Measurements from ENCODE around the gene TRIP6.

DNA sequence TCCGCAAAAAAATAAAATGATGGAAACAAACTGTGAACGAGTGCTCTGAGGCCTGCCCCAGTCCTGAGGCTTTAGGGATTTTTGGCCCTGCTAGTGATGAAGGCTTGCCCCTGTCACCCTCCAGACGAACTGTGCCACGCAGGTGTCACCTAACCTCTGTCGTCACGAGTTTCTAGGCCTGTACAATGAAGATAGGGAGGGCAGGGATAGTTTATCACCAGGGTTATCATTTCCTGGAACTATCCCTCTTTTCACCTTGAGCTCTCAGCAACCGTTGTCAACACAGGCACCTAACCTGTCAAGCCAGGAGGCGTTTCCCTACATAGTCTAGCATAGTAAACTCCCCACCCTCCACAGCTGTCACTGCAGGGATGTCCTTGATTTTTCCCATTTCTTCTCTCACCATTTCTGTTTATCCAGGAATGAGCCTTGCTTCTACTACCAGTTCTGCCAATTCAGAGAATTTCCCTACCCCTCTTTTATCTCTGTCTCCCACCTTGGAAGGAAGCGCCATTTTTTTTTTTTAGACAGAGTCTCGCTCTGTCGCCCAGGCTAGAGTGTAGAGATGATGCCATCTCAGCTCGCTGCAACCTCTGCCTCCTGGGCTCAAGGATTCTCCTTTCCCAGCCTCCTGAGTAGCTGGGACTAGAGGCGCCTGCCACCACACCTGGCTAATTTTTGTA lies 30.7 kb downstream of the TRIP6 start:
- no peak for TF ChIP-seq POLR2AphosphoS5 (IDR thresholded peaks at IDR 0.05; ENCODE audit: low read depth, low read length)
- TF ChIP-seq, protein P1, sequence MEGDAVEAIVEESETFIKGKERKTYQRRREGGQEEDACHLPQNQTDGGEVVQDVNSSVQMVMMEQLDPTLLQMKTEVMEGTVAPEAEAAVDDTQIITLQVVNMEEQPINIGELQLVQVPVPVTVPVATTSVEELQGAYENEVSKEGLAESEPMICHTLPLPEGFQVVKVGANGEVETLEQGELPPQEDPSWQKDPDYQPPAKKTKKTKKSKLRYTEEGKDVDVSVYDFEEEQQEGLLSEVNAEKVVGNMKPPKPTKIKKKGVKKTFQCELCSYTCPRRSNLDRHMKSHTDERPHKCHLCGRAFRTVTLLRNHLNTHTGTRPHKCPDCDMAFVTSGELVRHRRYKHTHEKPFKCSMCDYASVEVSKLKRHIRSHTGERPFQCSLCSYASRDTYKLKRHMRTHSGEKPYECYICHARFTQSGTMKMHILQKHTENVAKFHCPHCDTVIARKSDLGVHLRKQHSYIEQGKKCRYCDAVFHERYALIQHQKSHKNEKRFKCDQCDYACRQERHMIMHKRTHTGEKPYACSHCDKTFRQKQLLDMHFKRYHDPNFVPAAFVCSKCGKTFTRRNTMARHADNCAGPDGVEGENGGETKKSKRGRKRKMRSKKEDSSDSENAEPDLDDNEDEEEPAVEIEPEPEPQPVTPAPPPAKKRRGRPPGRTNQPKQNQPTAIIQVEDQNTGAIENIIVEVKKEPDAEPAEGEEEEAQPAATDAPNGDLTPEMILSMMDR (IDR thresholded peaks at IDR 0.05): no peak
- TF ChIP-seq, protein P2, sequence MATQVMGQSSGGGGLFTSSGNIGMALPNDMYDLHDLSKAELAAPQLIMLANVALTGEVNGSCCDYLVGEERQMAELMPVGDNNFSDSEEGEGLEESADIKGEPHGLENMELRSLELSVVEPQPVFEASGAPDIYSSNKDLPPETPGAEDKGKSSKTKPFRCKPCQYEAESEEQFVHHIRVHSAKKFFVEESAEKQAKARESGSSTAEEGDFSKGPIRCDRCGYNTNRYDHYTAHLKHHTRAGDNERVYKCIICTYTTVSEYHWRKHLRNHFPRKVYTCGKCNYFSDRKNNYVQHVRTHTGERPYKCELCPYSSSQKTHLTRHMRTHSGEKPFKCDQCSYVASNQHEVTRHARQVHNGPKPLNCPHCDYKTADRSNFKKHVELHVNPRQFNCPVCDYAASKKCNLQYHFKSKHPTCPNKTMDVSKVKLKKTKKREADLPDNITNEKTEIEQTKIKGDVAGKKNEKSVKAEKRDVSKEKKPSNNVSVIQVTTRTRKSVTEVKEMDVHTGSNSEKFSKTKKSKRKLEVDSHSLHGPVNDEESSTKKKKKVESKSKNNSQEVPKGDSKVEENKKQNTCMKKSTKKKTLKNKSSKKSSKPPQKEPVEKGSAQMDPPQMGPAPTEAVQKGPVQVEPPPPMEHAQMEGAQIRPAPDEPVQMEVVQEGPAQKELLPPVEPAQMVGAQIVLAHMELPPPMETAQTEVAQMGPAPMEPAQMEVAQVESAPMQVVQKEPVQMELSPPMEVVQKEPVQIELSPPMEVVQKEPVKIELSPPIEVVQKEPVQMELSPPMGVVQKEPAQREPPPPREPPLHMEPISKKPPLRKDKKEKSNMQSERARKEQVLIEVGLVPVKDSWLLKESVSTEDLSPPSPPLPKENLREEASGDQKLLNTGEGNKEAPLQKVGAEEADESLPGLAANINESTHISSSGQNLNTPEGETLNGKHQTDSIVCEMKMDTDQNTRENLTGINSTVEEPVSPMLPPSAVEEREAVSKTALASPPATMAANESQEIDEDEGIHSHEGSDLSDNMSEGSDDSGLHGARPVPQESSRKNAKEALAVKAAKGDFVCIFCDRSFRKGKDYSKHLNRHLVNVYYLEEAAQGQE (IDR thresholded peaks at IDR 0.05; ENCODE audit: insufficient read depth in 1 of 2, low read depth in 2 of 2, low read length in 1 of 2): no peak
- no peak for TF ChIP-seq TCF7L2 (IDR thresholded peaks at IDR 0.05; ENCODE audit: low read depth, low read length)

Data from Panc1 (cell line).